Heart right ventricle (tissue), 16 donors: ENCODE measurements around the gene FGF18. TPM values are rescaled to one million over a fixed set of nuclear protein-coding genes. Genes with fewer than 3 reads are reported as not detected.

ENCODE experiments used
- ATAC-seq, 8 donors: fragments of 200-7000 bp; cut with Tn5 transposase; one replicate each; pipeline ENCODE4 v1.9.1; 2020; ENCODE audit warnings: mild to moderate bottlenecking in 8 of 8, moderate library complexity in 8 of 8, moderate number of reproducible peaks in 1 of 8
- DNase-seq, 2 donors: peaks; one replicate each; pipeline ENCODE4 v3.0.0-alpha.2; 2020
- H3K27ac ChIP-seq, 10 donors: fragments of 200-600 bp; sonication (generic) in 2 of 10; one replicate each; pipeline versions ENCODE4 v1.5.0 to v1.8.0; 2020 to 2022; ENCODE audit warnings: mild to moderate bottlenecking in 3 of 10
- H3K27me3 ChIP-seq, 7 donors: fragments of 200-600 bp; one replicate each; pipeline ENCODE4 v1.8.0; 2021 to 2022; ENCODE audit warnings: mild to moderate bottlenecking in 2 of 7
- H3K36me3 ChIP-seq, 9 donors: fragments of 200-600 bp; sonication (generic) in 1 of 9; one replicate each; pipeline versions ENCODE4 v1.5.0 to v1.8.0; 2020 to 2022; ENCODE audit warnings: mild to moderate bottlenecking in 2 of 9
- H3K4me1 ChIP-seq, 9 donors: fragments of 200-600 bp; sonication (generic) in 1 of 9; one replicate each; pipeline versions ENCODE4 v1.5.0 to v1.8.0; 2020 to 2022; ENCODE audit warnings: mild to moderate bottlenecking in 4 of 9
- H3K4me3 ChIP-seq, 10 donors: fragments of 200-600 bp; sonication (generic) in 2 of 10; one replicate each; pipeline versions ENCODE4 v1.5.0 to v1.8.0; 2020 to 2022; ENCODE audit warnings: mild to moderate bottlenecking in 7 of 10, moderate library complexity in 2 of 10
- H3K9me3 ChIP-seq, 11 donors: fragments of 200-600 bp in 10 of 11; sonication (generic) in 2 of 11; one replicate each; pipeline versions ENCODE4 v1.5.0 to v1.8.0; 2013 to 2022; ENCODE audit warnings: mild to moderate bottlenecking in 2 of 11, control low read depth in 1 of 11, moderate library complexity in 1 of 11
- WGBS, 2 donors: extraction: QIAGEN DNeasy Blood & Tissue Kit; methylation state at CpG; one replicate each; pipeline ENCODE4 v1.1.7; 2013; ENCODE audit warnings: inconsistent platforms in 1 of 2; 5-methylcytosine and 5-hydroxymethylcytosine counted together
- intact Hi-C, 10 donors: fragments of 100-400 bp; cut with DNase I; formaldehyde crosslinking; loops; one replicate each; pipeline versions ENCODE4 v1.11.1 to v1.14.2; 2022
- polyA plus RNA-seq, 2 donors: library from polyadenylated mRNA; stranded (reverse); fragments of 200-250 nt; gene quantifications; one replicate each; pipeline ENCODE4 v1.2.3, GENCODE V29; 2013
- total RNA-seq, 10 donors: library from RNA; stranded (reverse); fragmentation: NEBNext Ultra II Directional in 3 of 10; extraction: Animal tissue kit (Norgen Biotek cat#: 25700) in 3 of 10; gene quantifications; one replicate each; pipeline versions ENCODE4 v1.2.1 to v1.2.4, GENCODE V29; 2021 to 2023
- TF ChIP-seq, protein P1 (sequence below), 9 donors: fragments of 200-600 bp; sonication (generic) in 2 of 9; IDR thresholded peaks; one replicate each; pipeline versions ENCODE4 v1.5.0 to v1.8.0; 2021 to 2022; ENCODE audit warnings: antibody characterized with exemption in 9 of 9, mild to moderate bottlenecking in 5 of 9, moderate library complexity in 1 of 9
- donor health status: Arrhythmogenic right ventricular cardiomyopathy.
- donor health status: ischemic (EF 13 %, LVEDD 7.1; RV severe dilation, severe dysfunction).
- donor health status: healthy with polysubstance abuse.
- donor health status: DM: no; HTN: yes; CAD: no.
- donor health status: DM: no; HTN: no; CAD: no.
- donor health status: ischemic (EF 25% LVEDD 6.9; RV normal size, moderate dysfunction).
- donor health status: ischemic (EF 25% LVEDD 5.7; RV mildly dilated, moderate dysfunction).
- donor health status: healthy.
- donor health status: DM: yes; HTN: yes; CAD: no.
- donor health status: Ischemic cardiomyopathy.
- donor health status: ischemic (EF 35%, LVEDD 5.7; RV mildly dilated, moderate dysfunction).
- donor health status: nonischemic (EF 11% LVEDD 7.7; RV severe dilation, severe dysfunction).
- donor health status: DM: yes; HTN: yes; CAD: no.
- donor health status: PGD.
- donor health status: ischemic (EF 29% LVEDD 5.4; RV normal size, mild dysfunction).
- donor health status: nonischemic (EF 23%, LVEDD 6.1; RV moderate dilation, normal function).

FGF18 gene
- total and polyA plus RNA-seq, 12 donors = 1.7 to 39.2 (median 13.7) TPM

DNA sequence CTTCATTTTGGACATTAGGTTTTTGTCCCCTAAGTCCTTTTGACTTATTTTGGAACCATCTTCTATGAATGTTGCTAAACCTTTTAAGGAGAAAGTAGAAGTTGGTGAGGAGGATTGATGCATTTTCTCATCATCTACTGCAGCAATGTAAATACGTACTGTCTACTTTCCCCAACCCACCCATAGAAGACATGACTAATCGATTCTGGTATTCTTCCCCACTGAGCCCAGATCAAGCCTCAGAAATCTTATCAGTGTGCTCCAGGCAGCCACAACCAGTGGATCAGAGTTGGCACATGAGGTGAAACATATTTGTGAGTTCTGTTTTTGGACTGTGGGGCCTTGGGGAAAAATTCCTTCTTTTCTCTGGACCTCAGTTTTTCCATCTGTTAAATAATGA, 57.7 kb downstream of the FGF18 start:
- Histone ChIP-seq H3K4me3 (no peak overlapping the region), H3K27ac (no peak overlapping the region), H3K4me1 (peaks cover 0 to 27% (median 13%) of the 10 kb centered on the region in 9 donors), H3K9me3 (peaks cover 0 to 9% (median 0%) of the 10 kb centered on the region in 11 donors), H3K27me3 (no peaks in the 10 kb centered on the region), H3K36me3 (no peaks in the 10 kb centered on the region)
- intact Hi-C loops = loop anchor here in 1 of 10 donors (10.0 kb wide), 1 partner anchor 52 kb away; no protein-coding TSS in a partner anchor
- no peak for DNase-seq
- TF ChIP-seq, protein P1, sequence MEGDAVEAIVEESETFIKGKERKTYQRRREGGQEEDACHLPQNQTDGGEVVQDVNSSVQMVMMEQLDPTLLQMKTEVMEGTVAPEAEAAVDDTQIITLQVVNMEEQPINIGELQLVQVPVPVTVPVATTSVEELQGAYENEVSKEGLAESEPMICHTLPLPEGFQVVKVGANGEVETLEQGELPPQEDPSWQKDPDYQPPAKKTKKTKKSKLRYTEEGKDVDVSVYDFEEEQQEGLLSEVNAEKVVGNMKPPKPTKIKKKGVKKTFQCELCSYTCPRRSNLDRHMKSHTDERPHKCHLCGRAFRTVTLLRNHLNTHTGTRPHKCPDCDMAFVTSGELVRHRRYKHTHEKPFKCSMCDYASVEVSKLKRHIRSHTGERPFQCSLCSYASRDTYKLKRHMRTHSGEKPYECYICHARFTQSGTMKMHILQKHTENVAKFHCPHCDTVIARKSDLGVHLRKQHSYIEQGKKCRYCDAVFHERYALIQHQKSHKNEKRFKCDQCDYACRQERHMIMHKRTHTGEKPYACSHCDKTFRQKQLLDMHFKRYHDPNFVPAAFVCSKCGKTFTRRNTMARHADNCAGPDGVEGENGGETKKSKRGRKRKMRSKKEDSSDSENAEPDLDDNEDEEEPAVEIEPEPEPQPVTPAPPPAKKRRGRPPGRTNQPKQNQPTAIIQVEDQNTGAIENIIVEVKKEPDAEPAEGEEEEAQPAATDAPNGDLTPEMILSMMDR (IDR thresholded peaks at IDR 0.05) = no peak
- 54 to 61% methylated on average over 2 of the region's 2 CpGs for WGBS, 2 donors
- no peak for ATAC-seq

DNA sequence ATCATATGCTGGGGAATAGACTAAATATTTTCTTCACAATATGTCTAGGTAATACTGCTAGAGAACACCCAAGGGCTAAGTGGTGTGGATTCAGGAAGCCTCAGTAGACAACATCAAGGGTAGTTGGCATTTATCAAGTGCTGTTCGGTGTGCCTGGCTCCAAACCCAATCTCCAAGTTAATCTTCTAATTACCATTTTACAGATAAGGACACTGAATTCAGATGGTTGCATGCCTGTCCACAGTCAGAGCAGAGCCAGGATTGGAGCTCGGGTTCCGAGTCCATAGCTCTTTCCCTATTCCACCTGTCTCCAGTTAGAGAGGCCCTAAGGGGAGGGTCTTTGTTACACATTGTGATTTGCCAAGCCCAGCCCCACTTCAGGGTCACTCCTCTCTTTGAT, 58.2 kb downstream of the FGF18 start:
- Histone ChIP-seq H3K4me1 (peaks cover 0 to 27% (median 13%) of the 10 kb centered on the region in 9 donors), H3K27me3 (no peaks in the 10 kb centered on the region), H3K36me3 (no peaks in the 10 kb centered on the region), H3K4me3 (no peak overlapping the region), H3K9me3 (peaks cover 0 to 4% (median 0%) of the 10 kb centered on the region in 11 donors), H3K27ac (no peak overlapping the region)
- no peak for ATAC-seq
- 91 to 93% methylated on average over 3 of the region's 3 CpGs for WGBS, 2 donors
- intact Hi-C loops = loop anchor here in 1 of 10 donors (10.0 kb wide), 1 partner anchor 53 kb away; no protein-coding TSS in a partner anchor
- DNase-seq = no peak
- TF ChIP-seq, protein P1 (IDR thresholded peaks at IDR 0.05) = no peak

DNA sequence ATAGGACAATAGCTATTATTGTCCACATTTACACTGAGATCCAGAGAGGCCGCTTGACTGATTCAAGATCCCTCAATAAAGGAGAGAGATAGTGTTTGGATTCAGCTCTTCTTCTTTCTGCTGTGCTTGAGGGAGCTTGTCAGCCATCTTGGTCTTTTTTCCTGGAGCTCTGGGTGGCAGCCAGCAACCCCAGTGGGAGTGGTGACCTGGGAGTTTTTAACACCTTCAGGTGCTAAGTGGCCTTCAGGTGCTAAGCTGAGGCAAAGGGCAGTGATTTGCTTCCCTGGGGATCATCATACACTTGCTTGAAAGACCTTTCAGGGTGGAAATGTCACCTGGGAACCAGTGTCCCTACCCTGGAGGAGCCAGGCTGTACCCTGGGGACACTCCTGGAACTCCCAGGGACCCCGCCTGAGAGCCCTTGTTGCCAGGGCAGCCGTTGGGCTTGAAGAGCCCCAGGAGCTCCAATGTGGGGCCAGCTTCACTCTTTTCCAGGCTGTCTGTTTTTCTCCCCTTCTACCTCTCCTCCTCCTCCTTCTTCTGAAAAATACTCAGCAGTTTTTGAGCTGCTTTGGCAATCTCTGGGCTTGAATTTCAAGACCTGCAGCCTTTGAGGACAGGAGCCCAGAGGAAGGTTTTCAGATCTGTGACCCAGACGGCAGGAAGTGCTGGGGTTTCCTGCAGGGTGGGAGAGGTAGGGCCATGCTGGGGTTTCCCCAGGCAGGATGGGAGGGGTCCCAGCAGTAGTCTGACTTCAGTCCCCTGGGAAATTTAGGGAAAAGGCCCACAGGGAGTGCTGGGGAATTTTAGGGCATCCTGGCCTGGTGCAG, 59.7 kb downstream of the FGF18 start:
- TF ChIP-seq, protein P1 (IDR thresholded peaks at IDR 0.05) = no peak

DNA sequence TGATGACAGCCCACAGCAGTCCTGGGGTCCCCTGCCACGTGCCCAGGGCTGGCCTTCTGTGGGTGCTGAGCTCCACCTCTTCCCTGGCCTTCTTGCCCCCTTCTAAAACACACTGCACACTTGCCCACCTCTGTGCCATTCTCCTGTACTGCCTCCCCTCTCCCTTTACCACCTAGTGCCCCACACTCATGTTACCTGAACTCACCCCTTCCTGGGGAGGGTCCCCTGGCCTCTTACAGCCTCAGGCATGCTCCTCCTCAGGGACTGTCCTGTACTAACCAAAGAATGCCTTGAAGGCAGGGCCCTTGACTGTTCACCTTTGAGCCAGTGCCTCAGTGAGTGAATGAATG, 60.3 kb downstream of the FGF18 start:
- TF ChIP-seq, protein P1 (IDR thresholded peaks at IDR 0.05) = no peak
- ATAC-seq (no peak), DNase-seq (no peak)
- 68 to 73% methylated on average over 1 of the region's 1 CpG for WGBS, 2 donors
- intact Hi-C loops = loop anchor here in 5 of 10 donors (5.0 to 10.0 kb wide), 6 partner anchors 52 to 425 kb away; partner anchors contain the start of gene FGF18 (in 1 of the 5)
- H3K36me3 ChIP-seq = no peaks in the 10 kb centered on the region
- H3K9me3 ChIP-seq = no peaks in the 10 kb centered on the region
- H3K4me3 ChIP-seq = no peak overlapping the region
- H3K27me3 ChIP-seq = no peaks in the 10 kb centered on the region
- no peak overlapping the region for H3K27ac ChIP-seq
- peaks cover 0 to 31% (median 13%) of the 10 kb centered on the region in 9 donors for H3K4me1 ChIP-seq

More for the DNA sequence above, 59.7 kb downstream of the FGF18 start:
- DNase-seq (no peak), ATAC-seq (peak in 1 of 8 donors; percentile 32)
- no peaks in the 10 kb centered on the region for H3K36me3 ChIP-seq
- H3K4me1 ChIP-seq = peaks cover 0 to 31% (median 13%) of the 10 kb centered on the region in 9 donors
- intact Hi-C loops = loop anchor here in 1 of 10 donors (10.0 kb wide), 1 partner anchor 54 kb away; no protein-coding TSS in a partner anchor
- no peak overlapping the region for H3K4me3 ChIP-seq
- H3K27ac ChIP-seq = no peak overlapping the region
- 63 to 81% methylated on average over 4 of the region's 4 CpGs for WGBS, 2 donors
- H3K9me3 ChIP-seq = no peaks in the 10 kb centered on the region
- no peaks in the 10 kb centered on the region for H3K27me3 ChIP-seq
